DLD1 (cell line): ENCODE data around the gene MALL.
"Not testable (repeated sequence)": the region's sequence is repeated elsewhere in the genome, so short reads cannot be mapped to it uniquely, and the experiment has no call there.

Source experiments
- in situ Hi-C: cut with HindIII; loops from 2 replicates; pipeline ENCODE4 v1.10.0; 2017; ENCODE audit warnings: low sequenced_read_pairs

The MALL gene

DNA sequence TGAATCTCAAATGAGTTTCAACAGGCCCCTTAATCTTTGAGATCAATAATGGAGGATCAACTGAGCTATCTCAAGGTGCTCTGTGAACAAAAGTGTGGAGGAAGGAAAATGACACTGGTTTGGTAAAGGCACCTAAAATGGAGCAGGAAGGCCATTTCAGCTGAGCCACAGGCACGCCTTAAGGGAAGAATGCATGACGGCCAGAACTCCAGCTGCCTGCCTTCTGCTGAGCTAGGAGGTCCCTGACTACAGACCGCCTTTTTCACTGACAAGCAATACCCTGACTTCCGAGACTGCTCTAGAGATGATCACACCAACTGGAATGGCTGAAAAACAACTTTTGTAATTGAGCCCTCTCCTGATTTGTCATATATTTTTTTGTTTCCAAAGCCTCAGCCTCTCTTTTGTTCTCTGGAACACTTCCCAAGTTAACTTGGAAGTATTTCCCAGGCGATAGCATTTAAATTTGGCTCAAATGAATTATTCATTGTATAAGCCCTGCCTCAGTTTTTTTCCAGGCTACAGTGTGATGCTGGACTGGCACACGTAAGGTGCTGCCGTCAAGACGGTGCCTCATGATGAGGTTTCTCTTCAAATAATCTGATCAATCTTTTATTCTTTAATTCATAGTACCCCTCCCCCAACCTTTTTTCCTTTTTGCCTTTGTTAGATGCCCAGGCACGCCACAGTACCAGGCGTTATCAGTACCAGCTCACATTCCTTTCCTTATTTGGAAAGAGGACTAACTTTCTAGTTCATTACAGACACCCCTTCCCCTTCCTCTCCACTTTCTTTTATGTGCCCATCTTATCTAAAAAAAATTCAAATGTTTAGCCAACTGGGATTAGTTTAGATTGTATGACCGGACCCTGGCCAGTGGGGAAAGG is 60.9 kb downstream of the MALL start:
- in situ Hi-C loops, result not testable (repeated sequence)

DNA sequence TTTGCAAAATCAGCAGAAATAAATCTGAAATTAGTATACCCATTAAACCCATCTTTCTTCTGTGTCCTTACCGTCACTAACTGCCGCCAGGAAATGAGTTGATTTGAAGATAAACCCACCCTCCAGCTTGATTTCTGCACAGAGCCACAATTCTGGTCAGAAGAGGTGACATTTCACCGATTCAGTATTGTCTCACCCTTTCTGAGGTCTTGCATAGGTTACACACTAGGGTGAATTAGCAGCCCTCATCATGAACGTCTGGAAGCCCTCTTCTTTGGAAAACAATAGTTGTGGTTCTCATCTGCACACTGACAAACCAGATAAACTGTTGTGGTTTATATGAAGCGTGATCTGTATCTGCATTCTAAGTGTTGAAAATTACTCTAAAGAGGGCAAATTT is 61.9 kb downstream of the MALL start:
- in situ Hi-C loops, result not testable (repeated sequence)

DNA sequence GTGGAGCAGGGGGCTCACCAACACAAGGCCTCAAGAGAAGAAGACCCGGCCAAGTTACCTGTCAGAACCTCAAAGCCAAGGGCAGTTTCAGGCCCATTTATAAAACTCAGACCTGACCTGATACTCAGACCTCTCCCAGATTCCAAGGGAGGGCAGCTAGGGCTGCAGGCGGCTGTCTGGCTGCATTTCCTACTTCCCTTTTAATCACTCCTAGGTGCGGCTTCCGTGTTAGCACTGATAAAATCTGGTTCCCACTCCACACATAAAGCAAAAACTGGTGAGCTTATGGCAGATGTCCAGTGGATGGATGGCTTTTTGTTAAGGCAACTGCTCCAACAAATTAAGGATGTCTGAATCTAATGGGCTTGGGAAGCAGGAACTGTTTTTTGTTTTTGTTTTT is 63.5 kb downstream of the MALL start:
- in situ Hi-C loops, result not testable (repeated sequence)

DNA sequence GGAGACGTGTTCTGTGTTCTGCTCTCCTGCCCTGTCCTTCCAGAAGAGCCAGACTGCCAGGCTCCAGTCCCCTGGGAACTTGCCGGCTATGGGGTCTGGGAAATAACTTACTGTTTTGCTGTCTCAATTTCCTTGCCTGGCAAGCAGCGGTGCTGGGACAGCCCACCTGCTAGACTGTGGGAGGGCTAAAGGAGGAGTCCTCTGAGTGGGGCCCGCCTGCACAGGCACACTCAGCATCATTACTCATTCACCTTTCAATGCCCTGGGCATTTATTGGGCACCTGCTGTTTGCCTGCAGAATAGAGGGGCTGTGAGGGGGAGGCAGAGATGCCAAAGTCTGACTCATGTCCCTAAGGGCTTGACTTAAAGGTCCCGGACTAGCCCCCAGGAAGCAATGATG is 65.4 kb downstream of the MALL start:
- in situ Hi-C loops, result not testable (repeated sequence)

DNA sequence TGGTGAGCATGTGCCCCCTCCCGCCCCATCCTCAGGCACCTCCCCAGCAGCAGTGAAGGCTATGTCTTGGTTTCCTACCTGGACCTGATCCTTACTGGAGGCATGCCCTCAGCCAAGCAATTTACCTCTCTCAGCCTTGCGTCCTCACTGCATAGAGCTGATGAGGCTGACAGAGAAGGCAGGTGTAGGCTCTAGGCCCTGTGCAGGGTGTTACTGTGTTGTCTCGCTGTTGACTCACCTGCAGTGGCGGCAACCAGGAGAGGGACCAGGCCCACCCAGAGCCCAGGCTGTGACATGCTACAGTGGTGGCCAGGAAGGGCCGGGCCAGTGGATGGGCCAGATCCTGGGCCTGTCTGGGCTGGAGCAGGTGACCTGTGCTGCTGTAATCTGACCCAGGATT is 65.9 kb downstream of the MALL start:
- in situ Hi-C loops, result not testable (repeated sequence)

DNA sequence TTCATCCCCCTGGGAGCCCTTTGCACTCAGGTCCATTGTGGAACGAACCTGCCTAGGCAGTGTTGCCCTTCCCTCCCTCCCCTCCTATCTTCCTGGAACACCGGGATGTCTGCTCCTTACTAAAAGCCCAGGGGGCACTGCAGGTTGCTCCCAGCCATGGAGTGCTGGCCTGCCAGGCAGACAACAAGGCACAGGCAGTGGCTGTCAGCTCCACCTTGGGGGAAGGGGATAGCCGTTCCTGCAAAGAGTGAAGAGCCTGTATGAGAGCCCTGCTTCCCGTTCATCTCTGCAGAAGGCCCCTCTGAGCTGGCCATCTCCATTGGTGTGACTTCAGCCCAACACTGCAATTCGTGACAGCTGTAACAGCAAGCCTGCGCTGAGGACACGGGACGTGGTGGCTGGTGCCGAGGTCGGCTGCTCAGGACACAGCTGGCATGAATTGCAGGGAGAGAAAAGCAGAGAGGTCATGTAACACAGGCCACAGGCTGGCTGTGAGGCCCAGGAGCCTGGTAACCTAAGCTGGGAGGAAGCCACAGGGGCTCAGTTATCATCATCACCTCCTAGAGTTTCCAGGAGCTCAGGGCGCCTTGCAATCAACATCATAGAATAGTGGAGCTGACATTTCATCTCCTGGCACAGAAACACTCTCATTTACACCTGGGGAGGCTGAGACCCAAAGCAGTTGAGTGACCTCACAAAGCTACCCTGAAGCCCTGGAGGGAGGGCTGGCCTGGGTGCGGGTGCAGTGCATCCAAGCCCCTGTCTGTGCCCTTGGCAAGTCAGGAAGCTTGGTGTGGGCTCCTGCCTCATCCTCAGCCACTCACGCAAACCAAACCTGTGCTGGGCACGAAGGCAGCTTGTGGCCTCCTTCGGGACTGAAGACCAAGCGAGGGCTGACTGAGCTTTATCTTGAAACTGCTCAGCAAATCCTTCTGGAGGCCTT is 67.1 kb downstream of the MALL start:
- in situ Hi-C loops, result not testable (repeated sequence)

DNA sequence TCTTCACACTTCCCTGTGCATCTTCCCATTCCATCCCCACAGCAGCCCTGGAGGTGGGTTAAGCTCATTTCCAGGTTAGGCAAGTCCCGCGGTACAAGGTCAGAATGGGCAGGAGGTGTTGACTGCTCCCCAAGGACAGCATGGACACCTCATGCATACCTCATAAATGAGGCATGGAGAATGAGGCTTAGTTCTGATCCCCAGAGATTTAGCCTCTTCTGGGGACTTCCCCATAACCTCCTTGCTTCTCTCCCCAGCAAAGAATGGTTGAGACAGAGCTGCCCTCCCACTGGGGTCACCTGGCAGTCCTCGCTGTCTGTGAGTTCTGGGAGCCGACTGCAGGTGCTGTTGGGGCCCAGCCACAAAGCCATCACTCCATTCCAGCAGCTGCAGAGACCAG is 68.4 kb downstream of the MALL start:
- in situ Hi-C loops, result not testable (repeated sequence)

DNA sequence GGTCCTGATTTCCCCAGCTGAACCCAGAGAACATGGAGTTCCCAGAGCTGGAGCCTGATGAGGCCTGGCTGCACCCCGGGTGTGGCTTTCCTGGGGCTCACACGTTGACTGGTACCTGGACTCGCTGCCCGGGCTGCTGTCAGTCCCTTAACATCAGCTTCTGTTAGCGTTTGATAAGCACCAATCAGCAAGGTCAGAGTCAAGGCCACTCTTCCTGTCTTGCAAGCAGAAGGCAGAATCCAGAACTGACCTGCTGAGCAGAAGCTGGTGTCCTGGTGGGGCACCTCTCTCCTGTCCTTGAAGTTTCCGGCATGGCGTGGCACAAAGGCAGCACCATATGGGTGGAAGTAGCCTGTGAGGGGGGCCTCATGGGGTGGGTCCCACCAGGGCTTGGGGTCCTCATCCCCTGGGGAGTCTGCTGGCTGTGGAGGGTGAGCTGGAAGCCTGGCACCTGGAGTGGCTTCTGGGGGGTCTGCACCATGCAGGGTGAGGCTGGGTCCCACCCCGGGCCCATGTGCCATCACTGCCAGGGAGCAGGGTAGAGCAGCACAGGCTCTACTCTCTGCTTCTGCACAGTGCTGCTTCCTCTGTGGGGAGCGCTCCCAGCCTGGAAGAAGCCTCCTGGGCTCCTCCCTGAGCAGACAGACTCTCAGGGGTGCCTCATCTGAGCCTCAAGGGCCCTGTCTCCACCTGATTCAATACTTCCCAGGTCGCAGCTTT is 73.5 kb downstream of the MALL start:
- in situ Hi-C loops, result not testable (repeated sequence)

DNA sequence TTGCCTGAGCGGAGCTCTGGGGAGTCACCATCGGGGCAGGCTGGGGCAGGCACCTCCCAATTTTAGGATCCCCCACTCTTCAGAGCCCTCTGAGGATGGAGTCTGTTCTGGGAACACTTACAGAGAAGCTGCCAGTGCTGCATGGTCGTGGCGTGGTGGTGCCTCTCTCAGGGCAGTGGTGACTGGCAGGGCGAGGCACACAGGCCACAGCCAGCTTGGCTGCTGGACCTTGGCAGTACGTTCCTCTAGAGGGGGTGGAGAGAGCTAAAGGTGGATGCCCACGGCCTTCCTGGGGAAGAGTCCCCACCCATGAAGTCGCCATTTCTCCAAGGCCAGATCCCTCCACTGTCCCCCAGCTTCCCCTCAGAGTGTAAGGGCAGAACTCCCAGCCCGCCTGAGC is 78.3 kb downstream of the MALL start:
- in situ Hi-C loops, result not testable (repeated sequence)

DNA sequence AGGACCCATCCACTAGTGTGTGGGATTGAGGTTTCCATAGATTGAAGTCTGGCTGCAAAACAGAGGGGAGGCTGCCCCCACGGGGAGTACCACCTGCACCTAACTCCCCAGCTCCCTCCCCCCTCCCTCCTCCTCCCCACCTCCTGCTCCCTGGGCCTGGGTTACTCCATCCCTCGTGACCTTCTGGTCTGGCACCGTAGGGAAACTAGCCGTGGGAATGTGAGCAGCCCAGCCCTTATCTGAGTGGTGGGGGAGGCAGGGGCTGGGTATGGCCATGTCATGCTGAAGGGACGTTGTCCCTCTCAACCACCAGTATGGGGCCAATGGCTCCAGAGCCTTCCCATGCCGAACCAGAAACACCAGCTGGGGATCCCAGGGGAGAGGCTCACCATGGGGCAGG is 80.2 kb downstream of the MALL start:
- in situ Hi-C loops, result not testable (repeated sequence)

DNA sequence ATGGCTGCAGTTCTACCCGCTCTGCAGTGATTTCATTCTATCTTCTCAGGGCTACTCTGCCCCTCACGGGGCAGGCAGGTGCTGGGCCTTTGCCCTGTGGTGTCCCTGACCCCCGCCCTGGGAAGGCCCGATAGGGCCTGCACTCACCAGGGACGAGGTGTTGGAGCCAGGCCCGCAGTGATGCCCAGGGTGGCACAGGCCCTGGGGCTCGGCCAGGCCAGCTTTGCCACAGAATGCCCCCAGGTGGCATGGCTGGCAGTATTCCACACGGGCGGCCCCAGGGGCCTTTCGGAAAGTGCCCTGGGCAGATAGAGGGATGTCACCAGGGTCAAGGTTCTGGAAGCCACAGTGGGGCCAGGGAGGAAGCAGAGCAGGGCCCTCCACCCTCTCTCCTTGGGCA is 80.7 kb downstream of the MALL start:
- in situ Hi-C loops, result not testable (repeated sequence)
